Measurements from ENCODE around the gene SLCO2B1.
A peak's percentile ranks its signal among the peaks of the same experiment; 100 is the strongest.

Gene SLCO2B1

DNA sequence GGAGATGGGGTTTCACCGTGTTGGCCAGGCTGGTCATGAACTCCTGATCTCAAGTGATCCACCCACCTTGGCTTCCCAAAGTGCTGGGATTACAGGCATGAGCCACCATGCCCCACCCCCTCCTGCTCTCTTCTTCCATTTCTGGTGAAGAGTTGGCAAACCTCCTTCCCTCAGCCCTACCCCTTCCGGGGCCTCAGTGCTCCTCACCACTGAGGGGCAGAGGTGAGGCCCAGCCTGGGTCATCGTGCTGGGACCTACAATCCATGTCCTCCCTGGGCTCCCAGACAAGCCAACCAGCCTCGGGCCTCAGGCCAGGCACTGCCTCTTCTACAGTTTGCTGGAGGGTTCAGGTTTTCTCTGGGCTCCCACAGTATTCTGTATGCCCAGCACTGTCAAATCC lies 74.9 kb downstream of the SLCO2B1 start:
- H3K4me2 ChIP-seq (ENCODE audit: insufficient read depth, low read length) = no peak overlapping the region
- H3K9me3 ChIP-seq (ENCODE audit: insufficient read depth, low read length, severe bottlenecking) = no peaks in the 10 kb centered on the region
- H3K36me3 ChIP-seq (ENCODE audit: insufficient read depth, low read length) = no peaks in the 10 kb centered on the region
- H3K4me1 ChIP-seq (ENCODE audit: insufficient read depth, low read length) = no peaks in the 10 kb centered on the region
- ATAC-seq (ENCODE audit: insufficient read depth, low read depth) (no peak), DNase-seq (no peak)
- TF ChIP-seq, protein P1, sequence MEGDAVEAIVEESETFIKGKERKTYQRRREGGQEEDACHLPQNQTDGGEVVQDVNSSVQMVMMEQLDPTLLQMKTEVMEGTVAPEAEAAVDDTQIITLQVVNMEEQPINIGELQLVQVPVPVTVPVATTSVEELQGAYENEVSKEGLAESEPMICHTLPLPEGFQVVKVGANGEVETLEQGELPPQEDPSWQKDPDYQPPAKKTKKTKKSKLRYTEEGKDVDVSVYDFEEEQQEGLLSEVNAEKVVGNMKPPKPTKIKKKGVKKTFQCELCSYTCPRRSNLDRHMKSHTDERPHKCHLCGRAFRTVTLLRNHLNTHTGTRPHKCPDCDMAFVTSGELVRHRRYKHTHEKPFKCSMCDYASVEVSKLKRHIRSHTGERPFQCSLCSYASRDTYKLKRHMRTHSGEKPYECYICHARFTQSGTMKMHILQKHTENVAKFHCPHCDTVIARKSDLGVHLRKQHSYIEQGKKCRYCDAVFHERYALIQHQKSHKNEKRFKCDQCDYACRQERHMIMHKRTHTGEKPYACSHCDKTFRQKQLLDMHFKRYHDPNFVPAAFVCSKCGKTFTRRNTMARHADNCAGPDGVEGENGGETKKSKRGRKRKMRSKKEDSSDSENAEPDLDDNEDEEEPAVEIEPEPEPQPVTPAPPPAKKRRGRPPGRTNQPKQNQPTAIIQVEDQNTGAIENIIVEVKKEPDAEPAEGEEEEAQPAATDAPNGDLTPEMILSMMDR (IDR thresholded peaks at IDR 0.05; ENCODE audit: borderline replicate concordance, extremely low read depth, low read length, poor library complexity, severe bottlenecking) = no peak
- no peak for TF ChIP-seq EZH2 (IDR thresholded peaks at IDR 0.05; ENCODE audit: borderline replicate concordance, low read depth, low read length, severe bottlenecking)
- no peaks in the 10 kb centered on the region for H3K79me2 ChIP-seq (ENCODE audit: insufficient read depth, low read length)
- H3K4me3 ChIP-seq (ENCODE audit: low read depth in 1 of 2, low read length in 2 of 2) = no peak overlapping the region
- H4K20me1 ChIP-seq (ENCODE audit: insufficient read depth, low read length) = 0 out of 2 replicates have a peak, but pooled peaks cover 4% of the 10 kb centered on the region
- H2AFZ ChIP-seq (ENCODE audit: low read depth, low read length) = no peak overlapping the region
- no peaks in the 10 kb centered on the region for H3K27me3 ChIP-seq (ENCODE audit: insufficient read depth, low read length, poor library complexity)
- no peak overlapping the region for H3K9ac ChIP-seq (ENCODE audit: low read depth, low read length)
- no peak overlapping the region for H3K27ac ChIP-seq (ENCODE audit: low read length)

DNA sequence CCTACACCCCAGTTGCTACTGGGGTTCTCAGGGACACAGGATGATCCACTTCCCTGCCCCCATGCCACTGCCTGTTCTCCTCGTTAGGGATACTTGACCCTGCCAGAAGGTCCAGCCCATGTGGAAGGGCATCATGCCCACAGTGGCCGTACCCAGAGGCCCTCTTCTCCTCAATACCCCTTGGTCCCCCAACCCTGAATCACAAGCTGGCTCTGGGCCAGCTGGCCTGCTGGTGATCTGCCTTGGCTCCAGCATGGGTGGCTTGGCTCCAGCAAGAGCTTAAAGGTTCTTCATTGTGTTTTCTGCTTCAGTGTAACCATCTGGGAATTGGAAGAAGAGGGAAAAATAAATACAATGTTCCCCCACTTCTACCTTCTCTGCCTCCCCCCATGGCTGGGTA lies 78.6 kb downstream of the SLCO2B1 start:
- no peak overlapping the region for H2AFZ ChIP-seq (ENCODE audit: low read depth, low read length)
- no peaks in the 10 kb centered on the region for H3K36me3 ChIP-seq (ENCODE audit: insufficient read depth, low read length)
- no peaks in the 10 kb centered on the region for H3K9me3 ChIP-seq (ENCODE audit: insufficient read depth, low read length, severe bottlenecking)
- no peak overlapping the region for H3K27ac ChIP-seq (ENCODE audit: low read length)
- no peak overlapping the region for H3K4me2 ChIP-seq (ENCODE audit: insufficient read depth, low read length)
- no peak overlapping the region for H3K9ac ChIP-seq (ENCODE audit: low read depth, low read length)
- TF ChIP-seq, protein P1 (IDR thresholded peaks at IDR 0.05; ENCODE audit: borderline replicate concordance, extremely low read depth, low read length, poor library complexity, severe bottlenecking) = no peak
- no peak for TF ChIP-seq EZH2 (IDR thresholded peaks at IDR 0.05; ENCODE audit: borderline replicate concordance, low read depth, low read length, severe bottlenecking)
- no peak overlapping the region for H3K4me3 ChIP-seq (ENCODE audit: low read depth in 1 of 2, low read length in 2 of 2)
- no peaks in the 10 kb centered on the region for H3K79me2 ChIP-seq (ENCODE audit: insufficient read depth, low read length)
- no peak for DNase-seq
- no peak for ATAC-seq (ENCODE audit: insufficient read depth, low read depth)
- H3K4me1 ChIP-seq (ENCODE audit: insufficient read depth, low read length) = no peaks in the 10 kb centered on the region
- peaks cover 12% of the 10 kb centered on the region; the same call in 1 of the 2 replicates for H4K20me1 ChIP-seq (ENCODE audit: insufficient read depth, low read length)
- H3K27me3 ChIP-seq (ENCODE audit: insufficient read depth, low read length, poor library complexity) = no peaks in the 10 kb centered on the region

DNA sequence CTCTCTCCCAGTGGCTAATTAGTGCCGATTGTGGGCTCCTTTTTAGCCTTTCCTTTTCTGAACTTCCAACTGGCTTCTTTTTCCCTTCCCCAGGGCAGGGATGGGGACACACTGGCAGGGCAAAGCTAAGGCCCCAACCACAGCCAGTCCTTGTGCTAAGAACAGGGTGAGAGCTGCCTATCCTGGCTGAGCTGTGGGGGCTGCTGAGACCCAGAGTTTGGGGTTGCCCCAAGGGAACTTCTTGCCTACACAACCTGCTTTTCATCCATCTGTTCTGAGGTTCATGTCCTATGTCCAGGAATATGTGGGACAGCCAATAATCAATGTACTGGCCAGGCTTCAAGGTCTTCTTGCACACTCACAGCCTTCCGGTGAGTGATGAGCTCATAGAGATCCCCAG lies 79.7 kb downstream of the SLCO2B1 start:
- no peak overlapping the region for H3K9ac ChIP-seq (ENCODE audit: low read depth, low read length)
- no peaks in the 10 kb centered on the region for H3K79me2 ChIP-seq (ENCODE audit: insufficient read depth, low read length)
- H3K9me3 ChIP-seq (ENCODE audit: insufficient read depth, low read length, severe bottlenecking) = no peaks in the 10 kb centered on the region
- DNase-seq = no peak
- H3K27ac ChIP-seq (ENCODE audit: low read length) = no peak overlapping the region
- H2AFZ ChIP-seq (ENCODE audit: low read depth, low read length) = no peak overlapping the region
- H3K36me3 ChIP-seq (ENCODE audit: insufficient read depth, low read length) = no peaks in the 10 kb centered on the region
- no peak for TF ChIP-seq EZH2 (IDR thresholded peaks at IDR 0.05; ENCODE audit: borderline replicate concordance, low read depth, low read length, severe bottlenecking)
- TF ChIP-seq, protein P1 (IDR thresholded peaks at IDR 0.05; ENCODE audit: borderline replicate concordance, extremely low read depth, low read length, poor library complexity, severe bottlenecking) = no peak
- H3K4me2 ChIP-seq (ENCODE audit: insufficient read depth, low read length) = no peak overlapping the region
- H3K27me3 ChIP-seq (ENCODE audit: insufficient read depth, low read length, poor library complexity) = no peaks in the 10 kb centered on the region
- H4K20me1 ChIP-seq (ENCODE audit: insufficient read depth, low read length) = peaks cover 12% of the 10 kb centered on the region; the same call in 1 of the 2 replicates
- ATAC-seq (ENCODE audit: insufficient read depth, low read depth) = no peak
- H3K4me3 ChIP-seq (ENCODE audit: low read depth in 1 of 2, low read length in 2 of 2) = no peak overlapping the region
- no peaks in the 10 kb centered on the region for H3K4me1 ChIP-seq (ENCODE audit: insufficient read depth, low read length)

DNA sequence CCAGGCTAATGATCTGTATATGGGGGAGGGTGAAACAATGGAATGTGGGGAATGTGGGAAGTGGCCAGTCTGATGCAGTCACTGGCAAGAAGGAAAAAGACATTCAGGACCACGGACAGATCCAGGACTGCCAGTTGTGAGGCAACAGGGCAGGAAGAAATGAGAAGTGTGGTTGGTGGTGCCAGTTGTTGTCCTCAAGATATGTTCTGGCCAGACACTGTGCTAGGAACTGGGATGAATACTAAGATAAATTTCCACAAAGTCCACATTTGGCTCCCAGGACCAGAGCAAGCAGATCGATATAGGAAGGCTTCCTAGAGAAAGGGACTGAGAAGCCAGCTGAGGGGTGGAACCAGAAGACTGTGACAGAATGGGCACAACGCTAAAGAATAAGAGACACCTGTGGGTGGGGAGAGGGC lies 82.9 kb downstream of the SLCO2B1 start:
- Histone ChIP-seq H3K4me1 (ENCODE audit: insufficient read depth, low read length) (no peaks in the 10 kb centered on the region), H3K27me3 (ENCODE audit: insufficient read depth, low read length, poor library complexity) (no peaks in the 10 kb centered on the region), H3K27ac (ENCODE audit: low read length) (no peak overlapping the region), H3K9ac (ENCODE audit: low read depth, low read length) (no peak overlapping the region), H3K9me3 (ENCODE audit: insufficient read depth, low read length, severe bottlenecking) (no peaks in the 10 kb centered on the region), H3K4me3 (ENCODE audit: low read depth in 1 of 2, low read length in 2 of 2) (no peak overlapping the region), H4K20me1 (ENCODE audit: insufficient read depth, low read length) (peaks cover 12% of the 10 kb centered on the region; the same call in 1 of the 2 replicates), H3K4me2 (ENCODE audit: insufficient read depth, low read length) (no peak overlapping the region), H2AFZ (ENCODE audit: low read depth, low read length) (no peak overlapping the region), H3K79me2 (ENCODE audit: insufficient read depth, low read length) (no peaks in the 10 kb centered on the region), H3K36me3 (ENCODE audit: insufficient read depth, low read length) (no peaks in the 10 kb centered on the region)
- TF ChIP-seq, protein P1 (IDR thresholded peaks at IDR 0.05; ENCODE audit: borderline replicate concordance, extremely low read depth, low read length, poor library complexity, severe bottlenecking) = no peak
- TF ChIP-seq EZH2 (IDR thresholded peaks at IDR 0.05; ENCODE audit: borderline replicate concordance, low read depth, low read length, severe bottlenecking) = no peak
- DNase-seq (peak; percentile 64), ATAC-seq (ENCODE audit: insufficient read depth, low read depth) (peak; percentile 64; the same call in 1 of the 3 replicates)
